ENCODE data around the gene UVRAG.

Gene UVRAG

DNA sequence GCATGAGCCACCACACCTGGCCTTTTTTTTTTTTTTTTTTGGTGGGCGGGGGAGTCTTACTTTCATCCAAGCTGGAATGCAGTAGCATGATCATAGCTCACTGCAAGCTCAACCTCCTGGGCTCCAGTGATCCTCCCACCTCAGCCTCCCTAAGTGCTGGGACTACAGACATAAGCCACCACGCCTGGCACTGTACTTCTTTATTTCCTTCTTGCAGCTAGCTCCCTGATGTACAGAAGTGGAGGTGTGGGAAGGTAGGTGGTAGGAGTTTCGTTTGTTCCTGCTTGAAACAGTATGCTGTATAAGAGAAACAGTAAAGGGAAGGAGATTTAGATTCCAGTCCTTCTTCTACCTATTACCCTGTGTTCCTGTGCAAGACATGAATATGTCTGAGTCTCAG, 319.2 kb downstream of the UVRAG start:
- Histone ChIP-seq H3K4me3 (ENCODE audit: low read length in 2 of 2) (no peak overlapping the region), H3K4me2 (ENCODE audit: insufficient read depth, low read length, poor library complexity, severe bottlenecking) (no peak overlapping the region), H2BK12ac (ENCODE audit: low read length) (no peak overlapping the region), H4K91ac (ENCODE audit: low read depth, low read length, poor library complexity) (no peak overlapping the region), H2BK5ac (ENCODE audit: low read length) (no peak overlapping the region), H2AK5ac (ENCODE audit: low read depth, low read length) (no peak overlapping the region), H3K36me3 (replicated peaks in 1 of 2; ENCODE audit: control insufficient read depth in 2 of 2, insufficient read depth in 2 of 2, low read length in 2 of 2) (peaks cover 0 to 13% of the 10 kb centered on the region in 2 donors), H3K23ac (ENCODE audit: low read depth, low read length, poor library complexity) (no peak overlapping the region), H3K18ac (ENCODE audit: low read length) (no peak overlapping the region), H3K4ac (ENCODE audit: low read length) (no peak overlapping the region), H4K8ac (ENCODE audit: low read depth, low read length) (no peak overlapping the region), H3K4me1 (ENCODE audit: control insufficient read depth in 2 of 2, insufficient read depth in 1 of 2, low read depth in 1 of 2, low read length in 2 of 2) (no peaks in the 10 kb centered on the region), H2BK15ac (ENCODE audit: low read length) (no peak overlapping the region), H2AFZ (ENCODE audit: low read length) (no peak overlapping the region), H3K79me1 (ENCODE audit: low read depth, low read length) (no peaks in the 10 kb centered on the region), H3K9me3 (replicated peaks in 1 of 2; ENCODE audit: control insufficient read depth in 2 of 2, insufficient read depth in 1 of 2, low read depth in 1 of 2, low read length in 2 of 2) (no peaks in the 10 kb centered on the region), H2BK120ac (ENCODE audit: low read depth, low read length) (no peak overlapping the region), H3K27me3 (ENCODE audit: control insufficient read depth in 3 of 3, insufficient read depth in 3 of 3, low read depth in 1 of 3, low read length in 3 of 3) (no peaks in the 10 kb centered on the region), H3K9ac (ENCODE audit: low read depth, low read length, poor library complexity) (no peak overlapping the region), H3K14ac (ENCODE audit: low read length) (no peak overlapping the region), H3K27ac (replicated peaks; ENCODE audit: low read length) (no peak overlapping the region)
- no peak for DNase-seq (ENCODE audit: low spot score)
- no CpG with 5 or more reads among the region's 3 CpGs for WGBS, 2 donors (ENCODE audit: extremely low coverage in 2 of 2, insufficient read length in 2 of 2, insufficient replicate concordance in 1 of 2)

DNA sequence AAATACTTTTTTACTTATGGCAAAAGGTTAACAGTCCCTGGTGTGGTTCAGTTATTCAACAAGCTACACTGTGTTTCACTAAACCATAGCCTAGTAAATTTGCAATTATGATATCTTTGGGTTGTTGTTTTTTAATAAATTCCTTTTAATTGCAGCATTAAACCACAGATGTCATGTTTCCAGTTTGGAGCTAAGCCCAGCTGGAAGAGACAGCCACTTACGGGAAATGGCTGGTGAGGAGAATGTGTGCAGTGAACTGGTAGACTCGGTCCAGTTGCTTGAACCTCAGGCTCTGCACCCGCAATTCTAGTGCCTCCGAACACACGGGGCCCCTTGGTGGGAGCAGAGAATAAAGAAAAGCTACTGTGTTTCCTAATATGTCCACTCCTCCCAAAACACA, 320.5 kb downstream of the UVRAG start:
- no CpG with 5 or more reads among the region's 5 CpGs for WGBS, 2 donors (ENCODE audit: extremely low coverage in 2 of 2, insufficient read length in 2 of 2, insufficient replicate concordance in 1 of 2)
- H3K14ac ChIP-seq (ENCODE audit: low read length), result no peak overlapping the region
- no peak overlapping the region for H2BK12ac ChIP-seq (ENCODE audit: low read length)
- no peak for DNase-seq (ENCODE audit: low spot score)
- H3K18ac ChIP-seq (ENCODE audit: low read length), result no peak overlapping the region
- no peak overlapping the region for H3K23ac ChIP-seq (ENCODE audit: low read depth, low read length, poor library complexity)
- no peak overlapping the region for H2BK5ac ChIP-seq (ENCODE audit: low read length)
- no peak overlapping the region for H2BK120ac ChIP-seq (ENCODE audit: low read depth, low read length)
- H3K9ac ChIP-seq (ENCODE audit: low read depth, low read length, poor library complexity), result no peak overlapping the region
- no peak overlapping the region for H2AK5ac ChIP-seq (ENCODE audit: low read depth, low read length)
- H2BK15ac ChIP-seq (ENCODE audit: low read length), result no peak overlapping the region
- H3K9me3 ChIP-seq (replicated peaks in 1 of 2; ENCODE audit: control insufficient read depth in 2 of 2, insufficient read depth in 1 of 2, low read depth in 1 of 2, low read length in 2 of 2), result no peaks in the 10 kb centered on the region
- peaks cover 0 to 17% of the 10 kb centered on the region in 2 donors for H3K36me3 ChIP-seq (replicated peaks in 1 of 2; ENCODE audit: control insufficient read depth in 2 of 2, insufficient read depth in 2 of 2, low read length in 2 of 2)
- no peaks in the 10 kb centered on the region for H3K79me1 ChIP-seq (ENCODE audit: low read depth, low read length)
- H4K8ac ChIP-seq (ENCODE audit: low read depth, low read length), result no peak overlapping the region
- H3K4me3 ChIP-seq (ENCODE audit: low read length in 2 of 2), result no peak overlapping the region
- H2AFZ ChIP-seq (ENCODE audit: low read length), result no peak overlapping the region
- no peak overlapping the region for H4K91ac ChIP-seq (ENCODE audit: low read depth, low read length, poor library complexity)
- no peaks in the 10 kb centered on the region for H3K27me3 ChIP-seq (ENCODE audit: control insufficient read depth in 3 of 3, insufficient read depth in 3 of 3, low read depth in 1 of 3, low read length in 3 of 3)
- no peaks in the 10 kb centered on the region for H3K4me1 ChIP-seq (ENCODE audit: control insufficient read depth in 2 of 2, insufficient read depth in 1 of 2, low read depth in 1 of 2, low read length in 2 of 2)
- no peak overlapping the region for H3K27ac ChIP-seq (replicated peaks; ENCODE audit: low read length)
- H3K4ac ChIP-seq (ENCODE audit: low read length), result no peak overlapping the region
- H3K4me2 ChIP-seq (ENCODE audit: insufficient read depth, low read length, poor library complexity, severe bottlenecking), result no peak overlapping the region

DNA sequence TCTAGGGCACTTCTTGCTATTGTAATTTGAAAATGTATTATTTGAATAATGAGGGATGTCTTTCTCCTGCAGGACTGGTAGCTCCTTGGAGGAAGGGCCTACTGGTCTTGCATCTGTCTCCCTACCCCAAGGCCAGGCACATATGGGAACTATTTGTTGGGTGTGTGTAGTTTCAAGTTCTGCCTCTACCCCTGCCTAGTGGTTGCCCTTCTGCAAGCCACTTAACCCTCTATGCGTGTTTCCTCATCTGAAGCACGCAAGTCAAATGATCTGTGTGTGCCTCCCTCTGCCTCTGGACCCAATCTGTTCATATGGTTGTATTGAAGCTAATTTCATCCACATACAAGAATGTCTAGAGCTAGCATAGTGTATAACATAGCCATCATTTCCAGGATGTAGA, 324.3 kb downstream of the UVRAG start:
- no peak overlapping the region for H3K4me2 ChIP-seq (ENCODE audit: insufficient read depth, low read length, poor library complexity, severe bottlenecking)
- H3K4me1 ChIP-seq (ENCODE audit: control insufficient read depth in 2 of 2, insufficient read depth in 1 of 2, low read depth in 1 of 2, low read length in 2 of 2), result no peaks in the 10 kb centered on the region
- no peak overlapping the region for H3K4ac ChIP-seq (ENCODE audit: low read length)
- H3K14ac ChIP-seq (ENCODE audit: low read length), result no peak overlapping the region
- H3K27me3 ChIP-seq (ENCODE audit: control insufficient read depth in 3 of 3, insufficient read depth in 3 of 3, low read depth in 1 of 3, low read length in 3 of 3), result no peaks in the 10 kb centered on the region
- H2AK5ac ChIP-seq (ENCODE audit: low read depth, low read length), result no peak overlapping the region
- WGBS, 2 donors (ENCODE audit: extremely low coverage in 2 of 2, insufficient read length in 2 of 2, insufficient replicate concordance in 1 of 2), result no CpG with 5 or more reads among the region's 2 CpGs
- no peak overlapping the region for H2BK15ac ChIP-seq (ENCODE audit: low read length)
- H2AFZ ChIP-seq (ENCODE audit: low read length), result no peak overlapping the region
- no peak overlapping the region for H3K18ac ChIP-seq (ENCODE audit: low read length)
- H3K79me1 ChIP-seq (ENCODE audit: low read depth, low read length), result no peaks in the 10 kb centered on the region
- H4K91ac ChIP-seq (ENCODE audit: low read depth, low read length, poor library complexity), result no peak overlapping the region
- H3K23ac ChIP-seq (ENCODE audit: low read depth, low read length, poor library complexity), result no peak overlapping the region
- H2BK12ac ChIP-seq (ENCODE audit: low read length), result no peak overlapping the region
- no peak overlapping the region for H3K27ac ChIP-seq (replicated peaks; ENCODE audit: low read length)
- H3K9me3 ChIP-seq (replicated peaks in 1 of 2; ENCODE audit: control insufficient read depth in 2 of 2, insufficient read depth in 1 of 2, low read depth in 1 of 2, low read length in 2 of 2), result no peaks in the 10 kb centered on the region
- no peak overlapping the region for H3K4me3 ChIP-seq (ENCODE audit: low read length in 2 of 2)
- H3K9ac ChIP-seq (ENCODE audit: low read depth, low read length, poor library complexity), result no peak overlapping the region
- H2BK5ac ChIP-seq (ENCODE audit: low read length), result no peak overlapping the region
- H2BK120ac ChIP-seq (ENCODE audit: low read depth, low read length), result no peak overlapping the region
- H4K8ac ChIP-seq (ENCODE audit: low read depth, low read length), result no peak overlapping the region
- H3K36me3 ChIP-seq (replicated peaks in 1 of 2; ENCODE audit: control insufficient read depth in 2 of 2, insufficient read depth in 2 of 2, low read length in 2 of 2), result peaks cover 2 to 45% of the 10 kb centered on the region in 2 donors
- DNase-seq (ENCODE audit: low spot score), result no peak

DNA sequence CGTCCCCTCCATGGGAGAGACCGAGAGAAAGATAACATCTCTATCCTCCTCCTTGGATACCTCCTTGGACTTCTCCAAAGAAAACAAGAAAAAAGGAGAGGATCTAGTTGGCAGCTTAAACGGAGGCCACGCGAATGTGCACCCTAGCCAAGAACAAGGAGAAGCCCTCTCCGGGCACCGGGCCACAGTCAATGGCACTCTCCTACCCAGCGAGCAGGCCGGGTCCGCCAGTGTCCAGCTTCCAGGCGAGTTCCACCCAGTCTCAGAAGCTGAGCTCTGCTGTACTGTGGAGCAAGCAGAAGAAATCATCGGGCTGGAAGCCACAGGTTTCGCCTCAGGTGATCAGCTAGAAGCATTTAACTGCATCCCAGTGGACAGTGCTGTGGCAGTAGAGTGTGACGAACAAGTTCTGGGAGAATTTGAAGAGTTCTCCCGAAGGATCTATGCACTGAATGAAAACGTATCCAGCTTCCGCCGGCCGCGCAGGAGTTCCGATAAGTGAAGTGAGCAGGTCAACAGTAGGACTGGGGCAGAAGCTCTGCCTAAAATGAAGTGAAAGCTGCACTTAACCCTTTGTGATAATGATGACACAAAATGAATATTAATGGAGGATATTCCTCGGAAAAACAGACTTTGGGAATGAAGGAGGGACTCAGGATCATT, 326.0 kb downstream of the UVRAG start:
- Histone ChIP-seq H3K79me1 (ENCODE audit: low read depth, low read length) (no peaks in the 10 kb centered on the region), H3K23ac (ENCODE audit: low read depth, low read length, poor library complexity) (no peak overlapping the region), H2BK15ac (ENCODE audit: low read length) (no peak overlapping the region), H3K4me2 (ENCODE audit: insufficient read depth, low read length, poor library complexity, severe bottlenecking) (no peak overlapping the region), H4K91ac (ENCODE audit: low read depth, low read length, poor library complexity) (peak overlapping the region; percentile 10), H3K27ac (replicated peaks; ENCODE audit: low read length) (no peak overlapping the region), H2BK120ac (ENCODE audit: low read depth, low read length) (no peak overlapping the region), H3K18ac (ENCODE audit: low read length) (no peak overlapping the region), H3K36me3 (replicated peaks in 1 of 2; ENCODE audit: control insufficient read depth in 2 of 2, insufficient read depth in 2 of 2, low read length in 2 of 2) (peaks cover 2 to 38% of the 10 kb centered on the region in 2 donors), H3K27me3 (ENCODE audit: control insufficient read depth in 3 of 3, insufficient read depth in 3 of 3, low read depth in 1 of 3, low read length in 3 of 3) (no peaks in the 10 kb centered on the region), H3K4me1 (ENCODE audit: control insufficient read depth in 2 of 2, insufficient read depth in 1 of 2, low read depth in 1 of 2, low read length in 2 of 2) (no peaks in the 10 kb centered on the region), H3K4ac (ENCODE audit: low read length) (no peak overlapping the region), H3K9me3 (replicated peaks in 1 of 2; ENCODE audit: control insufficient read depth in 2 of 2, insufficient read depth in 1 of 2, low read depth in 1 of 2, low read length in 2 of 2) (no peaks in the 10 kb centered on the region), H2BK5ac (ENCODE audit: low read length) (no peak overlapping the region), H3K4me3 (ENCODE audit: low read length in 2 of 2) (no peak overlapping the region), H4K8ac (ENCODE audit: low read depth, low read length) (no peak overlapping the region), H2AK5ac (ENCODE audit: low read depth, low read length) (no peak overlapping the region), H2AFZ (ENCODE audit: low read length) (no peak overlapping the region), H2BK12ac (ENCODE audit: low read length) (no peak overlapping the region), H3K14ac (ENCODE audit: low read length) (no peak overlapping the region), H3K9ac (ENCODE audit: low read depth, low read length, poor library complexity) (peak overlapping the region; percentile 8)
- WGBS, 2 donors (ENCODE audit: extremely low coverage in 2 of 2, insufficient read length in 2 of 2, insufficient replicate concordance in 1 of 2), result no CpG with 5 or more reads among the region's 22 CpGs
- no peak for DNase-seq (ENCODE audit: low spot score)

All from neuronal stem cell (in vitro differentiated cells).